ENCODE measurements around the gene POU5F2.

The POU5F2 gene

GRCh38 chr5:93782978-93783377 is 41.6 kb upstream of the POU5F2 start:
- Histone ChIP-seq H3K4me1 (ENCODE audit: control insufficient read depth in 1 of 2, insufficient read depth in 1 of 2, low read depth in 1 of 2, low read length in 1 of 2) (no peaks in the 10 kb centered on the region), H3K27ac (no peak overlapping the region), H3K36me3 (no peaks in the 10 kb centered on the region), H3K9me3 (no peaks in the 10 kb centered on the region), H3K27me3 (no peaks in the 10 kb centered on the region), H3K4me3 (ENCODE audit: low read depth in 1 of 2, low read length in 1 of 2) (no peak overlapping the region)
- TF ChIP-seq CTCF (IDR thresholded peaks at IDR 0.05), result no peak

- no peaks in the 10 kb centered on the region for H3K9me3 ChIP-seq
- no peaks in the 10 kb centered on the region for H3K27me3 ChIP-seq
- H3K27ac ChIP-seq, result no peak overlapping the region
- H3K36me3 ChIP-seq, result peaks cover 21% of the 10 kb centered on the region
- TF ChIP-seq CTCF (IDR thresholded peaks at IDR 0.05), result no peak
- H3K4me1 ChIP-seq (ENCODE audit: control insufficient read depth in 1 of 2, insufficient read depth in 1 of 2, low read depth in 1 of 2, low read length in 1 of 2), result no peaks in the 10 kb centered on the region
- no peak overlapping the region for H3K4me3 ChIP-seq (ENCODE audit: low read depth in 1 of 2, low read length in 1 of 2)
Measured at GRCh38 chr5:93777620-93778019, 36.2 kb upstream of the POU5F2 start.

GRCh38 chr5:93756372-93756771 is 15.0 kb upstream of the POU5F2 start:
- TF ChIP-seq CTCF (IDR thresholded peaks at IDR 0.05), result no peak
- no peak overlapping the region for H3K4me3 ChIP-seq (ENCODE audit: low read depth in 1 of 2, low read length in 1 of 2)
- H3K27me3 ChIP-seq, result no peaks in the 10 kb centered on the region
- H3K4me1 ChIP-seq (ENCODE audit: control insufficient read depth in 1 of 2, insufficient read depth in 1 of 2, low read depth in 1 of 2, low read length in 1 of 2), result no peaks in the 10 kb centered on the region
- H3K27ac ChIP-seq, result no peak overlapping the region
- H3K36me3 ChIP-seq, result no peaks in the 10 kb centered on the region
- H3K9me3 ChIP-seq, result peaks cover 4% of the 10 kb centered on the region

- H3K27ac ChIP-seq, result no peak overlapping the region
- TF ChIP-seq CTCF (IDR thresholded peaks at IDR 0.05), result no peak
- H3K4me1 ChIP-seq (ENCODE audit: control insufficient read depth in 1 of 2, insufficient read depth in 1 of 2, low read depth in 1 of 2, low read length in 1 of 2), result no peaks in the 10 kb centered on the region
- peaks cover 4% of the 10 kb centered on the region for H3K9me3 ChIP-seq
- no peak overlapping the region for H3K4me3 ChIP-seq (ENCODE audit: low read depth in 1 of 2, low read length in 1 of 2)
- H3K36me3 ChIP-seq, result no peaks in the 10 kb centered on the region
- no peaks in the 10 kb centered on the region for H3K27me3 ChIP-seq
Measured at GRCh38 chr5:93755716-93756115, 14.3 kb upstream of the POU5F2 start.

- H3K36me3 ChIP-seq, result no peaks in the 10 kb centered on the region
- H3K4me3 ChIP-seq (ENCODE audit: low read depth in 1 of 2, low read length in 1 of 2), result no peak overlapping the region
- H3K27me3 ChIP-seq, result no peaks in the 10 kb centered on the region
- H3K9me3 ChIP-seq, result no peaks in the 10 kb centered on the region
- no peaks in the 10 kb centered on the region for H3K4me1 ChIP-seq (ENCODE audit: control insufficient read depth in 1 of 2, insufficient read depth in 1 of 2, low read depth in 1 of 2, low read length in 1 of 2)
- TF ChIP-seq CTCF (IDR thresholded peaks at IDR 0.05), result no peak
- no peak overlapping the region for H3K27ac ChIP-seq
Measured at GRCh38 chr5:93748875-93749397, 7.5 kb upstream of the POU5F2 start.
